Measurements from ENCODE around the gene SH3BP1. TPM values are rescaled to one million over a fixed set of nuclear protein-coding genes. Genes with fewer than 3 reads are reported as not detected.
A peak's percentile ranks its signal among the peaks of the same experiment; 100 is the strongest.

The SH3BP1 gene
- total RNA-seq, 4 donors from 2014 or later = 53.1 to 158 (median 84.7) TPM

DNA sequence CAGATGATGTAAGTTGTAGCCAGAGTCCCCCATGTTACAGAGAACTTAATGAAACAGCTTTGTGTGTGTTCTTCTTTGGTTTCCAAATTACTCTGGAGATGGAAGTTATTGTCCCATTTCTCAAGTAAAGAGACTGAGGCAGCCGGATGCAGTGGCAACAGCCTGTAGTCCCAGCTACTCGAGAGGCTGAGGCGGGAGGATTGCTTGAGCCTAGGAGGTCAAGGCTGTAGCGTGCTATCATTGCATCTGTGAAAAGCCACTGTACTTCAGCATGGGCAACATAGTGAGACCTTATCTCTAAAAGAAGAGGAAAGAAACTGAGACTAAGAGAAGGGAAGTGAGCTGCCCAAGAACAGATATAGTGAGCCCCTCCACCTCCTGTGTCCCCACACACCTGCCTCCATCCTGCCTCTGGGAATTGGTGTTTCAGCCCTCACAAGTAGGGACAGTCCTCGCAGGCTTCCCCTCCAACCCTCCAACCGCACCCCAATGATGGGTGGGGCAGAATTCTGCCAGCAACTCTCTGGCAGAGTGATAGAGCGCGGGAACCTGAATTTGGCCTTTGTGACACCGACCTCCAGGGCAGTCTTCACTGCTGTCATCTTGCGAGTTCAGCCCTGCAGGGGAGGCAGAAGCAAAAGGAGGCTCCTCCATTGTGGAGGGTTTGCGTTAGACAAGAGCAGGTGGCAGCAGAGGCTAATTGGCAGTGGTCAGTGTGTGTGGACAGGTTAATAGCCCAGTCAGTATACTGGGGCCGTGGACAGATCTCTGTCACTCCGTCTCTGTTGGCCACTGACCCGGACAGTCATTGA lies 20.6 kb downstream of the SH3BP1 start:
- in situ Hi-C loops (cut with MboI; ENCODE audit: low pct_ligation_motif_present in 1 of 4, low pct_unique_long_range_greater_than_20kb in 1 of 4, low sequenced_read_pairs in 3 of 4) = no loop called here
- Histone ChIP-seq H3K4me3 (peak overlapping the region in 3 of 4 donors; percentile 67 to 78 (median 71)), H3K4me1 (peaks cover 24 to 72% (median 51%) of the 10 kb centered on the region in 4 donors), H3K27me3 (no peaks in the 10 kb centered on the region), H3K9me3 (no peaks in the 10 kb centered on the region), H3K36me3 (no peaks in the 10 kb centered on the region), H3K27ac (peak overlapping the region; percentile 87 to 93 (median 90))
- 50% methylated on average over 14 of the region's 14 CpGs; no CpG with 5 or more reads in 1 of the 2 donors for WGBS, 2 donors (ENCODE audit: low coverage in 1 of 2)
- peak; percentile 46 for DNase-seq
- no peak for TF ChIP-seq POLR2A (IDR thresholded peaks at IDR 0.05)
- TF ChIP-seq EP300 (IDR thresholded peaks at IDR 0.05; ENCODE audit: low read depth) = no peak
- TF ChIP-seq, protein P1, sequence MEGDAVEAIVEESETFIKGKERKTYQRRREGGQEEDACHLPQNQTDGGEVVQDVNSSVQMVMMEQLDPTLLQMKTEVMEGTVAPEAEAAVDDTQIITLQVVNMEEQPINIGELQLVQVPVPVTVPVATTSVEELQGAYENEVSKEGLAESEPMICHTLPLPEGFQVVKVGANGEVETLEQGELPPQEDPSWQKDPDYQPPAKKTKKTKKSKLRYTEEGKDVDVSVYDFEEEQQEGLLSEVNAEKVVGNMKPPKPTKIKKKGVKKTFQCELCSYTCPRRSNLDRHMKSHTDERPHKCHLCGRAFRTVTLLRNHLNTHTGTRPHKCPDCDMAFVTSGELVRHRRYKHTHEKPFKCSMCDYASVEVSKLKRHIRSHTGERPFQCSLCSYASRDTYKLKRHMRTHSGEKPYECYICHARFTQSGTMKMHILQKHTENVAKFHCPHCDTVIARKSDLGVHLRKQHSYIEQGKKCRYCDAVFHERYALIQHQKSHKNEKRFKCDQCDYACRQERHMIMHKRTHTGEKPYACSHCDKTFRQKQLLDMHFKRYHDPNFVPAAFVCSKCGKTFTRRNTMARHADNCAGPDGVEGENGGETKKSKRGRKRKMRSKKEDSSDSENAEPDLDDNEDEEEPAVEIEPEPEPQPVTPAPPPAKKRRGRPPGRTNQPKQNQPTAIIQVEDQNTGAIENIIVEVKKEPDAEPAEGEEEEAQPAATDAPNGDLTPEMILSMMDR (IDR thresholded peaks at IDR 0.05) = no peak
- TF ChIP-seq POLR2AphosphoS5 (IDR thresholded peaks at IDR 0.05) = no peak
- intact Hi-C loops (cut with DNase I; ENCODE audit: low total_unique reads) = no loop called here

DNA sequence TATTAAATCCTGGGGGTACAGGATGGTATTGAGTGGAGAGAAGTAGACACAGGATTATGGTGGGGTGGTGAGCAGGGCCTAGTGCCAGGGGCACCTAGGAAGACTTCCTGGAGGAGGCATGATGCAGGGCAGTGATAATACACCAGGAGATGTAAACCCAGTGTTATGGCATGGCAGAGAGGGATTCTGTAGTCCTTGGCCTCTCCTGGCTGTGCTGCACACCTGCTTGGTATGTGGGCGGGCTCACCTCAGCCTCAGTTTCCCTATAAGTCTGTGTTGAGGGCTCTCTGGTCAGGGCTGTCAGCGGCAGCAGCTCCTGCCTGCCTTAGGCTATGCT lies 21.2 kb downstream of the SH3BP1 start:
- 58% methylated on average over 2 of the region's 2 CpGs; no CpG with 5 or more reads in 1 of the 2 donors for WGBS, 2 donors (ENCODE audit: low coverage in 1 of 2)
- no peaks in the 10 kb centered on the region for H3K9me3 ChIP-seq
- H3K27ac ChIP-seq = peak overlapping the region; percentile 87 to 93 (median 90)
- no peak for DNase-seq
- H3K4me3 ChIP-seq = peak overlapping the region in 1 of 4 donors; percentile 71
- H3K36me3 ChIP-seq = no peaks in the 10 kb centered on the region
- intact Hi-C loops (cut with DNase I; ENCODE audit: low total_unique reads) (no loop called here), in situ Hi-C loops (cut with MboI; ENCODE audit: low pct_ligation_motif_present in 1 of 4, low pct_unique_long_range_greater_than_20kb in 1 of 4, low sequenced_read_pairs in 3 of 4) (no loop called here)
- H3K27me3 ChIP-seq = no peaks in the 10 kb centered on the region
- TF ChIP-seq POLR2A (IDR thresholded peaks at IDR 0.05) (no peak), EP300 (IDR thresholded peaks at IDR 0.05; ENCODE audit: low read depth) (no peak), POLR2AphosphoS5 (IDR thresholded peaks at IDR 0.05) (no peak)
- TF ChIP-seq, protein P1 (IDR thresholded peaks at IDR 0.05) = no peak
- peaks cover 24 to 66% (median 46%) of the 10 kb centered on the region in 4 donors for H3K4me1 ChIP-seq

DNA sequence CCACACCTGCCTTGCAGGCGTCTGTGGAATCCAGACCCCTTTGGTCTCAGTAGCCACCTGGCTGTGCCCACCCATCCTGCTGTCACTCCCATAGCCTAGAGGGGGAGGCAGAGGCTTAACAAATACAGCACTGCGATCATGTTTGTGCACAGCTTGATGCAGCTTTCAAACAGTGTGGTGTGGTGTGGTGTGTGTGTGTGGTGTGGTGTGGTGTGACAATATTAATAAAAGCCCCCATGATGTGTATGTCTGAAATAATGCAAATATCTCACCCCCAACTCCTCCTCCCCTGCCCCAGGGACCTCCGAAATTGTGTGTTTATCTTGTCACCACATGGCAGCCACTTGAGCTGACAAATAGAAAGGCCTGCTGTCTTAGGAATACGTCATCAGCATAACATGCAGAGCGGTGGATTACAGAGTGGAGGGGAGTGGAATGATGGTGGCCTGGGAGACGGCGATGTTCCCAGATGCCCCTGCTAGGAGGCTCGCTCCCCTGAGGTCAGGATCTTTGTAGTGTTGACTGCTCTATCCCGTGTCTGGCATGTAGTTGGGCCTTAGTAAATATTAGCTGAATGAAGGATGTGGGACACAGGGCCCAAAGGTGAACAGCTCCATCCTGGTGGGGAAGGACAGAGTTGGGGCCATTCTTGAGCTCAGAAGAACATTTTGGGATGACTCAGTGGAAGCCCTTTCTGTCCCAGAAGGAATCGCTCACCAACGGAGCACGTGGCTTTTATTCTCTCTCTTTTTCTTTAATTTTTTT lies 21.9 kb downstream of the SH3BP1 start:
- in situ Hi-C loops (cut with MboI; ENCODE audit: low pct_ligation_motif_present in 1 of 4, low pct_unique_long_range_greater_than_20kb in 1 of 4, low sequenced_read_pairs in 3 of 4) = no loop called here
- peaks cover 24 to 64% (median 46%) of the 10 kb centered on the region in 4 donors for H3K4me1 ChIP-seq
- TF ChIP-seq POLR2A (IDR thresholded peaks at IDR 0.05) (no peak), POLR2AphosphoS5 (IDR thresholded peaks at IDR 0.05) (peak in 2 of 3 donors; percentile 39 to 53)
- TF ChIP-seq, protein P1 (IDR thresholded peaks at IDR 0.05) = peak in 3 of 5 experiments; percentile 20 to 28 (median 27)

DNA sequence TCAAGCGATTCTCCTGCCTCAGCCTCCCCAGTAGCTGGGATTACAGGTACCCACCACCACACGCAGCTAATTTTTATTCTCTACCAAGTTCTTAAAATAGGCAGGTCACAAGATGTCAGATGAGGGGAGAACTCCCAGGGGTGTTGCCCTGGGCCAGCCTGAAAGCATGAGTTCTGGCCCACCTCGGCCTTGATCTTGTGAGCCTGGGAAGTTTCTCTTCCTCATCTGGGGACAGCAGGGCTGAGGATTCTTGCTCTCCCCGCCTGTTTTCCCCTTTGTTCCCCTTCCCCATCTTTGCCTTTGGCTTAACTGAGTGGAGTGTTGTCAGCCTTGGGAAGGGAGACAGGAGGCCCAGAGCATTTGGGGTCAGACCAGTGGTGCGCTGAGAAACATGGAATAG lies 22.6 kb downstream of the SH3BP1 start:
- intact Hi-C loops (cut with DNase I; ENCODE audit: low total_unique reads) = no loop called here
- H3K4me1 ChIP-seq = peaks cover 24 to 64% (median 46%) of the 10 kb centered on the region in 4 donors
- H3K36me3 ChIP-seq = peaks cover 0 to 12% (median 0%) of the 10 kb centered on the region in 4 donors
- in situ Hi-C loops (cut with MboI; ENCODE audit: low pct_ligation_motif_present in 1 of 4, low pct_unique_long_range_greater_than_20kb in 1 of 4, low sequenced_read_pairs in 3 of 4) = no loop called here
- TF ChIP-seq EP300 (IDR thresholded peaks at IDR 0.05; ENCODE audit: low read depth) = no peak
- TF ChIP-seq POLR2A (IDR thresholded peaks at IDR 0.05) = no peak
- TF ChIP-seq, protein P1 (IDR thresholded peaks at IDR 0.05) = no peak
- TF ChIP-seq POLR2AphosphoS5 (IDR thresholded peaks at IDR 0.05) = no peak
- no peak overlapping the region for H3K4me3 ChIP-seq
- no peaks in the 10 kb centered on the region for H3K27me3 ChIP-seq
- no peaks in the 10 kb centered on the region for H3K9me3 ChIP-seq
- WGBS, 2 donors (ENCODE audit: low coverage in 1 of 2) = 74 to 80% methylated on average over 2 to 5 of the region's 5 CpGs
- peak overlapping the region; percentile 87 to 93 (median 90) for H3K27ac ChIP-seq
- DNase-seq = no peak

More for the DNA sequence above, 21.9 kb downstream of the SH3BP1 start:
- H3K27me3 ChIP-seq = no peaks in the 10 kb centered on the region
- H3K9me3 ChIP-seq = no peaks in the 10 kb centered on the region
- H3K4me3 ChIP-seq = peak overlapping the region in 1 of 4 donors; percentile 71
- H3K27ac ChIP-seq = peak overlapping the region; percentile 87 to 93 (median 90)
- intact Hi-C loops (cut with DNase I; ENCODE audit: low total_unique reads) = no loop called here
- H3K36me3 ChIP-seq = peaks cover 0 to 5% (median 0%) of the 10 kb centered on the region in 4 donors
- DNase-seq = no peak
- 53% methylated on average over 12 of the region's 12 CpGs; no CpG with 5 or more reads in 1 of the 2 donors for WGBS, 2 donors (ENCODE audit: low coverage in 1 of 2)
